Psoas muscle (tissue), 8 donors: ENCODE measurements around the gene CORO2B. TPM values are rescaled to one million over a fixed set of nuclear protein-coding genes. Genes with fewer than 3 reads are reported as not detected.

Experiments used
- ATAC-seq, 4 donors: fragments of 200-7000 bp; cut with Tn5 transposase; one replicate each; pipeline ENCODE4 v1.9.1; 2020; ENCODE audit warnings: moderate library complexity in 3 of 4, mild to moderate bottlenecking in 2 of 4
- DNase-seq, 2 donors: peaks; one replicate each; pipeline ENCODE4 v3.0.0-alpha.2; 2020
- H3K27ac ChIP-seq: fragments of 200-600 bp; one replicate; pipeline ENCODE4 v1.8.0; 2022
- H3K27me3 ChIP-seq, 3 donors: fragments of 200-600 bp in 1 of 3; one replicate each; pipeline versions ENCODE4 v1.6.1 to v1.8.0; 2013 to 2022; ENCODE audit warnings: low read length in 2 of 3, mild to moderate bottlenecking in 2 of 3, moderate library complexity in 1 of 3; ENCODE audit not compliant: insufficient read depth in 3 of 3
- H3K36me3 ChIP-seq, 2 donors: fragments of 200-600 bp in 1 of 2; one replicate each; pipeline versions ENCODE4 v1.6.1 to v1.8.0; 2013 to 2022; ENCODE audit warnings: low read depth in 1 of 2, mild to moderate bottlenecking in 1 of 2, moderate library complexity in 1 of 2; ENCODE audit not compliant: insufficient read depth in 1 of 2
- H3K4me1 ChIP-seq: fragments of 200-600 bp; one replicate; pipeline ENCODE4 v1.8.0; 2022
- H3K4me3 ChIP-seq: fragments of 200-600 bp; one replicate; pipeline ENCODE4 v1.8.0; 2022; ENCODE audit warnings: mild to moderate bottlenecking
- H3K9me3 ChIP-seq: fragments of 200-600 bp; one replicate; pipeline ENCODE4 v1.8.0; 2022
- WGBS, 3 donors: extraction: QIAGEN DNeasy Blood & Tissue Kit; methylation state at CpG; one replicate each; pipeline versions ENCODE4 v1.1.6 to v1.1.7; 2013; 5-methylcytosine and 5-hydroxymethylcytosine counted together
- intact Hi-C, 2 donors: fragments of 100-400 bp; cut with DNase I; formaldehyde crosslinking; loops; one replicate each; pipeline versions ENCODE4 v1.11.0 to v1.14.2; 2022
- polyA plus RNA-seq, 3 donors: library from polyadenylated mRNA; stranded (reverse); fragments of 200-250 nt; gene quantifications; one replicate each; pipeline ENCODE4 v1.2.3, GENCODE V29; 2013
- total RNA-seq, 4 donors: library from RNA; stranded (reverse); fragmentation: NEBNext Ultra II Directional in 2 of 4; extraction: Animal tissue kit (Norgen Biotek cat#: 25700) in 2 of 4; gene quantifications; one replicate each; pipeline versions ENCODE4 v1.2.1 to v1.2.4, GENCODE V29; 2021 to 2023
- TF ChIP-seq, protein P1 (sequence below): fragments of 200-600 bp; IDR thresholded peaks from one replicate; pipeline ENCODE4 v1.8.0; 2022; ENCODE audit warnings: antibody characterized with exemption
- donor health status: healthy with polysubstance abuse.
- donor health status: DM: no; HTN: no; CAD: no; lungs with moderate emphysema.
- donor health status: Bipolar disorder and iron deficiency.
- donor health status: healthy.
- donor health status: DM: yes; HTN: yes; CAD: no.
- donor health status: DM: no; HTN: no; CAD: no.
- donor health status: DM: no; HTN: no; CAD: no.
- donor health status: DM: yes; HTN: yes; CAD: no.

Gene CORO2B
- total and polyA plus RNA-seq, 7 donors: 1.1 to 3.2 (median 2.0) TPM

GRCh38 chr15:68580883-68581155, 2.0 kb downstream of the CORO2B start:
- Histone ChIP-seq H3K9me3 (no peaks in the 10 kb centered on the region), H3K36me3 (no peaks in the 10 kb centered on the region), H3K4me3 (no peak overlapping the region), H3K4me1 (peaks cover 15% of the 10 kb centered on the region), H3K27ac (no peak overlapping the region), H3K27me3 (peaks cover 0 to 44% (median 5%) of the 10 kb centered on the region in 3 donors)
- TF ChIP-seq, protein P1, sequence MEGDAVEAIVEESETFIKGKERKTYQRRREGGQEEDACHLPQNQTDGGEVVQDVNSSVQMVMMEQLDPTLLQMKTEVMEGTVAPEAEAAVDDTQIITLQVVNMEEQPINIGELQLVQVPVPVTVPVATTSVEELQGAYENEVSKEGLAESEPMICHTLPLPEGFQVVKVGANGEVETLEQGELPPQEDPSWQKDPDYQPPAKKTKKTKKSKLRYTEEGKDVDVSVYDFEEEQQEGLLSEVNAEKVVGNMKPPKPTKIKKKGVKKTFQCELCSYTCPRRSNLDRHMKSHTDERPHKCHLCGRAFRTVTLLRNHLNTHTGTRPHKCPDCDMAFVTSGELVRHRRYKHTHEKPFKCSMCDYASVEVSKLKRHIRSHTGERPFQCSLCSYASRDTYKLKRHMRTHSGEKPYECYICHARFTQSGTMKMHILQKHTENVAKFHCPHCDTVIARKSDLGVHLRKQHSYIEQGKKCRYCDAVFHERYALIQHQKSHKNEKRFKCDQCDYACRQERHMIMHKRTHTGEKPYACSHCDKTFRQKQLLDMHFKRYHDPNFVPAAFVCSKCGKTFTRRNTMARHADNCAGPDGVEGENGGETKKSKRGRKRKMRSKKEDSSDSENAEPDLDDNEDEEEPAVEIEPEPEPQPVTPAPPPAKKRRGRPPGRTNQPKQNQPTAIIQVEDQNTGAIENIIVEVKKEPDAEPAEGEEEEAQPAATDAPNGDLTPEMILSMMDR: no peak
- ATAC-seq: no peak
- WGBS, 3 donors: 85 to 100% (median 93%) methylated on average over 1 of the region's 1 CpG
- intact Hi-C loops: no loop called here
- no peak for DNase-seq

DNA sequence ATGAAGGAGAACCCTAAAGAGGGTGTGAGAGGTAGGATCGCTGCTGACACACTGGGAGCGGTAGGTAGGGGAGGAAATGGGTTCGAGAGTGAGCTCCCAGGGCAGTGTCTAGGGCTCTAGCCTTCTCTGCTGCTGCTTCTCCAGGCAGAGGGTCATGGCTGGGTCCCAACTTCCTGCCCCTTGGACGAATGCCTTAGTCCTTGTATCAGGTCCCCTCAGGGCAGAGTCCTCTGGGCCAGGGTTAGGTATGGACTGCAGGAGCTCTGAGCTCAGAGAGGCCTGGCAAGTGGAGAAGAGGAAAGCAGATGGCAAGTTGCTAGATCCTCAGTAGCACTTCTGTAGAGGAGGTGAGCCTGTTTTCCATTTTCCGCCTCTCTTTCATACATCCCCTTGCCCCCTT, 2.9 kb downstream of the CORO2B start:
- no peaks in the 10 kb centered on the region for H3K36me3 ChIP-seq
- no peak for ATAC-seq
- H3K4me1 ChIP-seq: peaks cover 16% of the 10 kb centered on the region
- WGBS, 3 donors: 68 to 75% (median 74%) methylated on average over 5 of the region's 5 CpGs
- no peak overlapping the region for H3K4me3 ChIP-seq
- intact Hi-C loops: no loop called here
- H3K9me3 ChIP-seq: no peaks in the 10 kb centered on the region
- DNase-seq: no peak
- H3K27me3 ChIP-seq: peaks cover 0 to 38% (median 5%) of the 10 kb centered on the region in 3 donors
- TF ChIP-seq, protein P1: no peak
- no peak overlapping the region for H3K27ac ChIP-seq

DNA sequence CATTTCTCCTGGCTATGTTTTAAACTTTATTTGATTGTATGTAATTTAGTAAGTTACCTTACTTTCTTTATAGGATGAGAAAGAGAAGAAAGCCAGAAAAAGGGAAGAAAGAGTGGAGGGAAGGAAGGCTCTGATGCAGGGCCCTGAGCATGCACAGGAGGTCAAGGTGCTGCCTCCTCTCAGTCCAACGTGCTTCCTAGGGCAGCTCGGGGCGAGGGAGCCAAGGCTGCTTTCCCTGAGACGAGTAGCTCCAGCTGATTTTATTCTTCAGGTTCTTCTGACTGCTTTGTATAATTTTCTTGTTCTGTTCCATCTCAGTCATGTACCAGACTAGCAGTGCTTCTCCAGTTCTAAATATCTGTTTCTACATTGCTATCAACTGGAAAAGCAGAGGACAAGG, 3.4 kb downstream of the CORO2B start:
- no peak overlapping the region for H3K27ac ChIP-seq
- intact Hi-C loops: no loop called here
- 76 to 83% (median 80%) methylated on average over 4 of the region's 4 CpGs for WGBS, 3 donors

GRCh38 chr15:68582864-68583263, 4.1 kb downstream of the CORO2B start:
- H3K27me3 ChIP-seq: peaks cover 0 to 29% (median 5%) of the 10 kb centered on the region in 3 donors
- ATAC-seq (no peak), DNase-seq (no peak)
- H3K4me1 ChIP-seq: peaks cover 13% of the 10 kb centered on the region
- no peak overlapping the region for H3K4me3 ChIP-seq
- no peak overlapping the region for H3K27ac ChIP-seq
- TF ChIP-seq, protein P1: no peak
- intact Hi-C loops: no loop called here
- no peaks in the 10 kb centered on the region for H3K9me3 ChIP-seq
- no peaks in the 10 kb centered on the region for H3K36me3 ChIP-seq
- 84 to 90% (median 89%) methylated on average over 3 of the region's 3 CpGs for WGBS, 3 donors

More for the DNA sequence above, 3.4 kb downstream of the CORO2B start:
- Histone ChIP-seq H3K4me1 (peaks cover 16% of the 10 kb centered on the region), H3K27me3 (peaks cover 0 to 33% (median 5%) of the 10 kb centered on the region in 3 donors), H3K4me3 (no peak overlapping the region), H3K36me3 (no peaks in the 10 kb centered on the region), H3K9me3 (no peaks in the 10 kb centered on the region)
- DNase-seq (no peak), ATAC-seq (no peak)
- TF ChIP-seq, protein P1: no peak

DNA sequence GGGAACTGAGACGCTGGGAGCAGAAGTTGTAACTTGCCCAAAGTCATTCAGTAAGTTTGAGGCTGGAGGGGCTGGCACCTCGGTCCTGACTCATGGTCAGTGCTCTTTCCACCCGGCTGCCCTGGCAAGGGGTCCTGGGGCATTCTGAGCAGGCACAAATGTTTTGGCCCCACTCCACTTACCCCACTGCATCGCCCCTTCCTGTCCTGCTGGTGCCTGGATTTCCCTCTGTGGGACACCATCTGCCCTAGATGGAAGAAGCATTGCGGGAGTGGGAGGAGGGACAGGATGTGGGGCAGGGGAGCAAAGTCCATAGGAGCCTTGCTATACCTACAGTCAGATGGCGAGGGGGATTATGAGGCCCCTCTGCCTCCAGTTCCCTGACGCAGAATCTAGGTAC, 4.5 kb downstream of the CORO2B start:
- WGBS, 3 donors: 73 to 87% (median 82%) methylated on average over 7 of the region's 7 CpGs
- intact Hi-C loops: no loop called here

More for the DNA sequence above, 4.5 kb downstream of the CORO2B start:
- no peaks in the 10 kb centered on the region for H3K9me3 ChIP-seq
- no peak overlapping the region for H3K4me3 ChIP-seq
- no peaks in the 10 kb centered on the region for H3K36me3 ChIP-seq
- DNase-seq (no peak), ATAC-seq (no peak)
- H3K27me3 ChIP-seq: peaks cover 0 to 24% (median 5%) of the 10 kb centered on the region in 3 donors
- TF ChIP-seq, protein P1: no peak
- no peak overlapping the region for H3K27ac ChIP-seq
- H3K4me1 ChIP-seq: peaks cover 12% of the 10 kb centered on the region
